Kidney epithelial cell (primary cell): Measurements from ENCODE around the gene RAD51B. TPM values are rescaled to one million over a fixed set of nuclear protein-coding genes. Genes with fewer than 3 reads are reported as not detected.

Source experiments
- DNase-seq: peaks from one replicate; pipeline ENCODE4 v3.0.0-alpha.2; 2010; ENCODE audit warnings: low read depth
- H3K27me3 ChIP-seq: 2 replicates; pipeline ENCODE4 v1.6.0; 2011; ENCODE audit warnings: low read length; ENCODE audit not compliant: control insufficient read depth, insufficient read depth
- H3K36me3 ChIP-seq: 2 replicates; pipeline ENCODE4 v1.5.1; 2011; ENCODE audit warnings: low read length; ENCODE audit not compliant: control insufficient read depth, insufficient read depth
- H3K4me3 ChIP-seq: 2 replicates; pipeline ENCODE4 v1.5.1; 2011; ENCODE audit warnings: low read depth, mild to moderate bottlenecking, control low read depth, low read length
- total RNA-seq: library from RNA; depleted of rRNA; stranded (reverse); fragments of >200 nt; gene quantifications from 2 replicates; pipeline ENCODE4 v1.2.3, GENCODE V29; 2015
- TF ChIP-seq, protein P1 (sequence below): IDR thresholded peaks from 2 replicates; pipeline ENCODE4 v1.5.1; 2011; ENCODE audit warnings: mild to moderate bottlenecking, moderate library complexity, low read length, control low read depth, inconsistent platforms; ENCODE audit not compliant: insufficient read depth, poor library complexity, severe bottlenecking

RAD51B gene
- total RNA-seq, 1 donor from 2014 or later: 9.5 TPM

DNA sequence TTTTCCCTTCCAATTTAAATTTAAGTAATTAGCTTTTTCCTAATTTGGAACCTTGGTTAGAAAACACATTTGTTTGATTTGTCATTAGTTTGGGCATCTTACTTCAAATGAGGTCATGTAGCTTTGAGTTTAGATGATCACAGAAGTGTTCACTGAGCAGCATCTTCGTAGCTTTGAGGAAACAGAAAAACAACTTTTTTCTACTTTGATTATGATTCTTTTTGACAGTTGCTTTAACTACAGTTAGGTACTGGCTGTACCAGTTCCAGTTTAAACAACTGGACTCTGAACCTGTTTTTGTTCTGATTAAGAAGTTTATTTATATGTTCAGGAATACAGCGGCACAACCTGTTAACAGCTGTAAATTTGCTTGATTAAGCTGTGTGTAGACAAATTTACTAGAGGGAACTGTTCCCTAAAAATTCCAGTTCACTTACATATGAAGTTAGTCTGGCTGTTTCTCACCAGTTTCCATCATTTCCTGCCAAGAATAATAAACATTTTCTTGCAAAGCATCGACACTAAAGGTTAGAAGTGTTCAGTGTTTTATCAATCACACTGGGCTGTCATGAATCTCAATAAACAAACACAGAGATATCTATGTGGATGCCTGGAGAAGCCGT, 191.9 kb downstream of the RAD51B start:
- TF ChIP-seq, protein P1, sequence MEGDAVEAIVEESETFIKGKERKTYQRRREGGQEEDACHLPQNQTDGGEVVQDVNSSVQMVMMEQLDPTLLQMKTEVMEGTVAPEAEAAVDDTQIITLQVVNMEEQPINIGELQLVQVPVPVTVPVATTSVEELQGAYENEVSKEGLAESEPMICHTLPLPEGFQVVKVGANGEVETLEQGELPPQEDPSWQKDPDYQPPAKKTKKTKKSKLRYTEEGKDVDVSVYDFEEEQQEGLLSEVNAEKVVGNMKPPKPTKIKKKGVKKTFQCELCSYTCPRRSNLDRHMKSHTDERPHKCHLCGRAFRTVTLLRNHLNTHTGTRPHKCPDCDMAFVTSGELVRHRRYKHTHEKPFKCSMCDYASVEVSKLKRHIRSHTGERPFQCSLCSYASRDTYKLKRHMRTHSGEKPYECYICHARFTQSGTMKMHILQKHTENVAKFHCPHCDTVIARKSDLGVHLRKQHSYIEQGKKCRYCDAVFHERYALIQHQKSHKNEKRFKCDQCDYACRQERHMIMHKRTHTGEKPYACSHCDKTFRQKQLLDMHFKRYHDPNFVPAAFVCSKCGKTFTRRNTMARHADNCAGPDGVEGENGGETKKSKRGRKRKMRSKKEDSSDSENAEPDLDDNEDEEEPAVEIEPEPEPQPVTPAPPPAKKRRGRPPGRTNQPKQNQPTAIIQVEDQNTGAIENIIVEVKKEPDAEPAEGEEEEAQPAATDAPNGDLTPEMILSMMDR: no peak
- Histone ChIP-seq H3K27me3 (no peaks in the 10 kb centered on the region), H3K4me3 (no peak overlapping the region), H3K36me3 (no peaks in the 10 kb centered on the region)
- no peak for DNase-seq

DNA sequence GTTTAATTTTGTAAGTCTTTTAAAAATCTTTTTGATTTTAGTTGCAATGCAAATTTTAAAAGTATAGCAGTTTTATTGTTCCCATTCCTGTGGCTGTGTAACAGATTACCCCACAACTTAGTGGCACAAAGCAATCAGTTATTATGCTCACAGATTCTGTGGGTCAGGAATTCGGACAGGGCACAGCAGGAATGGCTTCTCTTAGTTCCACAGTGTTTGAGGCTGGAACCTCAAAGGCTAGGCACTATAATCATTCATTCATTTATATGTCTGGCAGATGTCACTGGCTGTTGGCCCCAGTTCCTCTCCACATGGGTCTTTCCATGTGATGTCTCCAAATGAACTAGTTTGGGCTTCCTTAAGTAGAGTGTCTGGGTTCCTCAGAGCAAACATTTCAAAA, 193.3 kb downstream of the RAD51B start:
- DNase-seq: no peak
- no peak overlapping the region for H3K4me3 ChIP-seq

DNA sequence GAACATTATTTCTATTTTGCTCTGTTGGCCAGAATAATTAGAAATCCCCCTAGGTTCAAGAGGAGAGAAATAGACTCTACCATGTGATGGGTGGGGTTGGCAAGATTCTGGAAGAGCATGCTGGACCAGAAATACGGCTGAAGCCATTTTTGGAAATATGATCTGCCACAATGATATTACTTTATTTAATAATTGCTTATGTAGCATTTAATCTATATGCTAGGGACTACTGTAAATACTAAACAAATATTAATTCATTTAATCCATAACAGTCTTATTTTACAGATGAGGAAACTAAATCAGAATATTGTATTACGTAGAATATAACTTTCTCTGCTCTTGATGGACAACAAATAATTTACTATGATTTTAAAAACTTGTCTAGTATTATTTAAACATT, 193.7 kb downstream of the RAD51B start:
- no peak for DNase-seq
- Histone ChIP-seq H3K27me3 (no peaks in the 10 kb centered on the region), H3K36me3 (no peaks in the 10 kb centered on the region), H3K4me3 (no peak overlapping the region)
- TF ChIP-seq, protein P1: no peak

More for the DNA sequence above, 193.3 kb downstream of the RAD51B start:
- Histone ChIP-seq H3K27me3 (no peaks in the 10 kb centered on the region), H3K36me3 (no peaks in the 10 kb centered on the region)
- TF ChIP-seq, protein P1: no peak

DNA sequence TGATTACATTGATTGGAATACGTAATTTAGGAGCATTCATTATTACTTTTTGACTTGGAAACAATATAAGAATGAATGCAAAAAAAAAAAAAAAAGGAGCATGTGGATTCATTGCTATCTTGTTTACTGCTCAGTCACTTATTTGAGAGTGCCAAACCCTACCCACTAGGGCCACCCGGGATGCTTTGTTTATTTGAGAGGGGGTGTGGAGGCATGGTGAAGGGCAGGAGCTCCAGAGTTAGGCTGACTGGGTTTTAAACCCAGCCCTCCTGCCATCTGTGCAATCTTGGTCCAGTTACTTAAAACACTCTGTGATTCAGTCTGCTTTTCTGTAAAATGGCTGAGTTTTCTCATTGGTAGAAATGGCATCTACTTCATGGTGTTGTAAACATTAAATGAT, 195.2 kb downstream of the RAD51B start:
- TF ChIP-seq, protein P1: no peak
- no peak for DNase-seq
- Histone ChIP-seq H3K4me3 (no peak overlapping the region), H3K36me3 (no peaks in the 10 kb centered on the region), H3K27me3 (no peaks in the 10 kb centered on the region)

DNA sequence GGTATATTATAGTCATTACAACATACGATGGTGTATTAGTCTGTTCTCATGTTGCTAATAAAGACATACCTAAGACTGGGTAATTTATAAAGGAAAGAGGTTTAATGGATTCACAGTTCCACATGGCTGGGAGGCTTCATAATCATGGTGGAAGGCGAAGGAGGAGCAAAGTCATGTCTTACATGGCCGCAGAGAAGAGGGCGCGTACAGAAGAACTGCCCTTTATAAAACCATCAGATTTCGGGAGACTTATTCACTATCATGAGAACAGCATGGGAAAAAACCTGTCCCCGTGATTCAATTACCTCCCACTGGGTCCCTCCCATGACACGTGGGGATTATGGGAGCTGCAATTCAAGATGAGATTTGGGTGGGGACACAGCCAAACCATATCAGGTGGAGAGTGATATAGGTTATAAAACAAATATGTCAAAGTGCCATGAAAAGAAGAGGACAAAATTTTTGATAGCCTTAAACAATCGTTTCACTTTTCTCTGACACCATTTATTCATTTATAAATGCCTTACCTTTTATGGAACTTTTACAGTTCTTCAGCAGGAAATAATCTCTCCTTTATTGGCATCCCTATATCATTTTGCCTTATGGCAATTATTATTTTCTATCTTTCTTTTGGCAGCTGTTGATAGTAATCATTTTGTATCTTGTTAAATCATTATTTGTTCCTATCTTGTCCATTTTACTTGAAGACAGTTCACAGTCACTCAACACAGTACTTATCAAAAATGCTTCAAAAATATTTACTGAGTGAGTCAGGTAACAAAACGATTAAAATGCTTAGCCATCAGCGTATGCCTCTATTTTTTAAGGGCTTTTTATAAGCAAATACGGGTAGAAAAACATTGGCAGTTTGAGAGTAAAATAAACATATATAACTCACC, 196.0 kb downstream of the RAD51B start:
- Histone ChIP-seq H3K36me3 (no peaks in the 10 kb centered on the region), H3K27me3 (no peaks in the 10 kb centered on the region), H3K4me3 (no peak overlapping the region)
- TF ChIP-seq, protein P1: no peak
- no peak for DNase-seq
